H1 (cell line): ENCODE data around the gene CCDC9B. TPM values are rescaled to one million over a fixed set of nuclear protein-coding genes. Genes with fewer than 3 reads are reported as not detected.

Source experiments
- CTCF ChIA-PET: fragments of 300-600 bp; sonication (Branson Sonifier 250); formaldehyde crosslinking; loops from one replicate; lab custom pipeline; 2021; ENCODE audit not compliant: partially characterized antibody; lab: Charles Lee
- POLR2A ChIA-PET: fragments of 300-600 bp; sonication (Branson Sonifier 250); formaldehyde crosslinking; loops from one replicate; lab custom pipeline; 2021; ENCODE audit warnings: inconsistent platforms; ENCODE audit not compliant: partially characterized antibody; lab: Charles Lee
- DNase-seq, 2 experiments: peaks; one replicate each; pipeline versions ENCODE4 v3.0.0 to v3.0.0-alpha.2; 2010 to 2022; ENCODE audit warnings: low spot score in 2 of 2, low read depth in 1 of 2, mixed read lengths in 1 of 2
- FAIRE-seq: peaks from 2 replicates; lab custom pipeline; 2011; peaks lifted over from hg19 to GRCh38; lab: Jason Lieb, UNC
- H2AFZ ChIP-seq: 2 replicates; pipeline ENCODE4 v1.8.1; 2012; ENCODE audit warnings: low read length, inconsistent platforms
- H2AK5ac ChIP-seq: 2 replicates; pipeline ENCODE4 v1.6.1; 2013; ENCODE audit warnings: low read depth, low read length
- H2BK120ac ChIP-seq: replicated peaks from 2 replicates; pipeline ENCODE3; 2013; ENCODE audit warnings: low read depth, low read length, inconsistent platforms
- H2BK12ac ChIP-seq: 2 replicates; pipeline ENCODE4 v1.6.1; 2013; ENCODE audit warnings: low read depth, low read length
- H2BK15ac ChIP-seq: 2 replicates; pipeline ENCODE4 v1.6.1; 2013; ENCODE audit warnings: low read length
- H2BK20ac ChIP-seq: 2 replicates; pipeline ENCODE4 v1.6.1; 2013; ENCODE audit warnings: low read length
- H2BK5ac ChIP-seq: 2 replicates; pipeline ENCODE4 v1.6.1; 2013; ENCODE audit warnings: low read depth, low read length
- H3K14ac ChIP-seq: 2 replicates; pipeline ENCODE4 v1.6.1; 2013; ENCODE audit warnings: inconsistent platforms; ENCODE audit not compliant: insufficient read length
- H3K18ac ChIP-seq: 2 replicates; pipeline ENCODE4 v1.6.1; 2013; ENCODE audit warnings: low read length; ENCODE audit errors: extremely low read depth
- H3K23ac ChIP-seq: 2 replicates; pipeline ENCODE4 v1.6.1; 2013; ENCODE audit warnings: inconsistent platforms; ENCODE audit not compliant: insufficient read length
- H3K23me2 ChIP-seq: 2 replicates; pipeline ENCODE4 v1.6.1; 2013; ENCODE audit warnings: low read depth, low read length
- H3K27ac ChIP-seq: 2 replicates; pipeline ENCODE4 v1.6.1; 2011; ENCODE audit warnings: low read depth, low read length, inconsistent platforms
- H3K27me3 ChIP-seq, 4 experiments: replicated peaks in 1 of 4; 1 replicate in 1 of 4; 2 replicates in 3 of 4; pipeline versions ENCODE4 v1.6.1 to v1.8.1; 2011 to 2013; ENCODE audit warnings: low read length in 3 of 4, mild to moderate bottlenecking in 3 of 4, inconsistent platforms in 2 of 4, mixed read lengths in 2 of 4, moderate library complexity in 1 of 4; ENCODE audit not compliant: control insufficient read depth in 3 of 4, insufficient read depth in 3 of 4; ENCODE audit errors: extremely low read depth in 1 of 4
- H3K36me3 ChIP-seq, 4 experiments: 2 replicates each; pipeline versions ENCODE4 v1.6.1 to v1.8.1; 2011 to 2013; ENCODE audit warnings: mild to moderate bottlenecking in 4 of 4, low read length in 3 of 4, moderate library complexity in 2 of 4, control low read depth in 1 of 4, inconsistent platforms in 1 of 4; ENCODE audit not compliant: insufficient read depth in 4 of 4, control insufficient read depth in 2 of 4
- H3K4ac ChIP-seq: replicated peaks from 2 replicates; pipeline ENCODE3; 2013; ENCODE audit warnings: low read length, low read depth, mixed read lengths, inconsistent platforms; ENCODE audit not compliant: insufficient read length
- H3K4me1 ChIP-seq, 4 experiments: replicated peaks in 1 of 4; 1 replicate in 1 of 4; 2 replicates in 3 of 4; pipeline versions ENCODE4 v1.6.1 to v1.8.1; 2011 to 2013; ENCODE audit warnings: low read length in 3 of 4, inconsistent platforms in 2 of 4, mixed read lengths in 1 of 4; ENCODE audit not compliant: insufficient read depth in 4 of 4, control insufficient read depth in 3 of 4
- H3K4me2 ChIP-seq, 2 experiments: 2 replicates each; pipeline versions ENCODE4 v1.6.1 to v1.8.1; 2011 to 2013; ENCODE audit warnings: low read depth in 2 of 2, low read length in 2 of 2, control low read depth in 1 of 2, inconsistent platforms in 1 of 2, mild to moderate bottlenecking in 1 of 2; ENCODE audit not compliant: insufficient read depth in 1 of 2
- H3K4me3 ChIP-seq, 4 experiments: fragments of 200-600, 300-600 bp in 1 of 4; sonication (generic), shearing (Covaris generic), sonication (Bioruptor Twin) in 1 of 4; 2 replicates each; pipeline versions ENCODE4 v1.5.1 to v1.8.1; 2011 to 2016; ENCODE audit warnings: low read length in 4 of 4, low read depth in 3 of 4, control low read depth in 2 of 4, inconsistent platforms in 2 of 4, mild to moderate bottlenecking in 2 of 4, mixed read lengths in 1 of 4, moderate library complexity in 1 of 4; ENCODE audit not compliant: insufficient read depth in 2 of 4; ENCODE audit errors: extremely low read depth in 1 of 4
- H3K56ac ChIP-seq: replicated peaks from 2 replicates; pipeline ENCODE3; 2013; ENCODE audit warnings: low read depth, mild to moderate bottlenecking, mixed read lengths, low read length, inconsistent platforms; ENCODE audit not compliant: insufficient read length
- H3K79me1 ChIP-seq: 2 replicates; pipeline ENCODE4 v1.6.1; 2013; ENCODE audit warnings: low read depth, low read length, control low read depth
- H3K79me2 ChIP-seq, 2 experiments: 2 replicates each; pipeline versions ENCODE4 v1.6.1 to v1.8.1; 2012 to 2013; ENCODE audit warnings: low read length in 2 of 2, mild to moderate bottlenecking in 2 of 2, inconsistent platforms in 1 of 2; ENCODE audit not compliant: insufficient read depth in 2 of 2, control insufficient read depth in 1 of 2
- H3K9ac ChIP-seq, 4 experiments: replicated peaks in 1 of 4; 1 replicate in 1 of 4; 2 replicates in 3 of 4; pipeline versions ENCODE4 v1.6.1 to v1.8.1; 2011 to 2013; ENCODE audit warnings: low read depth in 3 of 4, low read length in 3 of 4, control low read depth in 2 of 4, mild to moderate bottlenecking in 2 of 4, moderate library complexity in 2 of 4, inconsistent platforms in 1 of 4; ENCODE audit errors: extremely low read depth in 1 of 4
- H3K9me3 ChIP-seq, 2 experiments: 2 replicates each; pipeline versions ENCODE4 v1.6.1 to v1.8.1; 2012 to 2013; ENCODE audit warnings: mild to moderate bottlenecking in 2 of 2, moderate library complexity in 2 of 2, control low read depth in 1 of 2, inconsistent platforms in 1 of 2, low read depth in 1 of 2, low read length in 1 of 2, mixed read lengths in 1 of 2; ENCODE audit not compliant: insufficient read depth in 2 of 2
- H4K20me1 ChIP-seq, 2 experiments: replicated peaks in 1 of 2; 2 replicates each; pipeline versions ENCODE3 to v1.8.1; 2011 to 2013; ENCODE audit warnings: inconsistent platforms in 2 of 2, low read length in 2 of 2, mild to moderate bottlenecking in 1 of 2; ENCODE audit not compliant: insufficient read depth in 2 of 2, control insufficient read depth in 1 of 2
- H4K5ac ChIP-seq: 2 replicates; pipeline ENCODE4 v1.6.1; 2013; ENCODE audit warnings: low read length, low read depth, mixed read lengths, inconsistent platforms; ENCODE audit not compliant: insufficient read length
- H4K8ac ChIP-seq: 2 replicates; pipeline ENCODE4 v1.8.0; 2013; ENCODE audit warnings: mild to moderate bottlenecking, moderate library complexity, low read length, inconsistent platforms; ENCODE audit not compliant: insufficient read depth; ENCODE audit errors: extremely low read depth
- H4K91ac ChIP-seq: replicated peaks from 2 replicates; pipeline ENCODE3; 2013; ENCODE audit warnings: low read length, mixed read lengths, inconsistent platforms; ENCODE audit not compliant: insufficient read length
- ATF3 ChIP-seq: IDR thresholded peaks from 2 replicates; pipeline ENCODE4 v1.6.1; 2011; ENCODE audit warnings: low read depth, mild to moderate bottlenecking, low read length; ENCODE audit not compliant: insufficient read depth
- CHD2 ChIP-seq: IDR thresholded peaks from 2 replicates; pipeline ENCODE4 v1.6.1; 2012; ENCODE audit warnings: low read length, improper control_type of control experiment
- E2F6 ChIP-seq: IDR thresholded peaks from 2 replicates; pipeline ENCODE4 v1.6.1; 2012; ENCODE audit warnings: inconsistent platforms
- KDM4A ChIP-seq: IDR thresholded peaks from one replicate; pipeline ENCODE4 v1.7.1; 2012; ENCODE audit warnings: low read depth, mild to moderate bottlenecking, moderate library complexity, low read length, inconsistent platforms; ENCODE audit not compliant: severe bottlenecking
- NANOG ChIP-seq: IDR thresholded peaks from 2 replicates; pipeline ENCODE4 v1.6.1; 2011; ENCODE audit warnings: low read length, low read depth, mild to moderate bottlenecking, inconsistent platforms; ENCODE audit not compliant: insufficient read depth, poor library complexity, severe bottlenecking
- PHF8 ChIP-seq: fragments of 200-600 bp; sonication (generic); conservative IDR thresholded peaks from 2 replicates; pipeline ENCODE4 v1.7.1; 2012; ENCODE audit warnings: low read depth, mild to moderate bottlenecking, inconsistent platforms, low read length, moderate library complexity
- RBBP5 ChIP-seq: IDR thresholded peaks from 2 replicates; pipeline ENCODE4 v1.7.1; 2012; ENCODE audit warnings: low read depth, mild to moderate bottlenecking, inconsistent platforms, low read length, moderate library complexity, borderline replicate concordance
- SIRT6 ChIP-seq: IDR thresholded peaks from one replicate; pipeline ENCODE4 v1.7.1; 2012; ENCODE audit warnings: low read length, inconsistent platforms
- TAF1 ChIP-seq: IDR thresholded peaks from 2 replicates; pipeline ENCODE4 v1.6.1; 2011; ENCODE audit warnings: mild to moderate bottlenecking, low read depth, low read length
- TAF7 ChIP-seq: optimal IDR thresholded peaks from 2 replicates; pipeline ENCODE3; 2011; ENCODE audit warnings: low read depth, mild to moderate bottlenecking, inconsistent platforms, low read length, moderate library complexity, borderline replicate concordance
- WGBS, 2 experiments: shearing (Covaris generic) in 1 of 2; methylation state at CpG; one replicate each; pipeline versions ENCODE4 v1.1.6 to v1.1.7; 2013 to 2015; ENCODE audit warnings: low lambda C conversion rate in 2 of 2, mixed read lengths in 2 of 2, inconsistent platforms in 1 of 2, low coverage in 1 of 2, missing lambda C conversion rate in 1 of 2; ENCODE audit not compliant: insufficient replicate concordance in 2 of 2, insufficient coverage in 1 of 2, insufficient read length in 1 of 2; ENCODE audit errors: extremely low coverage in 1 of 2, missing lambda C conversion rate in 1 of 2; 5-methylcytosine and 5-hydroxymethylcytosine counted together
- polyA plus RNA-seq, 7 experiments: library from polyadenylated mRNA; depleted of rRNA in 3 of 7; stranded (reverse) in 5 of 7; unstranded in 2 of 7; fragments of >200 nt in 5 of 7; fragments of 200-250 nt in 2 of 7; gene quantifications; 1 replicate in 5 of 7; 2 replicates in 1 of 7; 4 replicates in 1 of 7; pipeline versions ENCODE4 v1.2.1 to v1.2.3, GENCODE V29; 2011 to 2013; ENCODE audit warnings: missing spikeins in 2 of 7, mixed read lengths in 2 of 7
- total RNA-seq: library from RNA; stranded (reverse); fragmentation: NEBNext Ultra II Directional; extraction: Animal tissue kit (Norgen Biotek cat#: 25700); gene quantifications from 2 replicates; pipeline ENCODE4 v1.2.1, GENCODE V29; 2021

CCDC9B gene
- total and polyA plus RNA-seq, 2 of the 8 experiments (the other 6 are each of a cell fraction or from before 2014, with no cell fraction given), result 0.45 to 0.78 TPM

- H4K91ac ChIP-seq, result no peak overlapping the region
- no peak overlapping the region for H3K4me3 ChIP-seq
- ChIA-PET CTCF (interaction anchor here (0.6 to 23.9 kb wide), 12 partner anchors 5 to 266 kb away, joined by 3 to 584 read pairs (median 32); partner anchors contain the start of genes ANKRD63, CCDC9B, INAFM2 and PLCB2), POLR2A (interaction anchor here (0.6 to 6.0 kb wide), 5 partner anchors 9 to 33 kb away, joined by 3 to 29 read pairs (median 3); no protein-coding TSS in a partner anchor)
- H3K27me3 ChIP-seq, result peaks cover 0 to 6% (median 0%) of the 10 kb centered on the region in 4 experiments; a peak in 3 of 7 replicates
- H3K9ac ChIP-seq, result no peak overlapping the region
- no peak overlapping the region for H3K56ac ChIP-seq
- H3K4me1 ChIP-seq, result peaks cover 0 to 15% (median 13%) of the 10 kb centered on the region in 4 experiments; a peak in 5 of 7 replicates
- H2BK15ac ChIP-seq, result no peak overlapping the region
- H2AK5ac ChIP-seq, result no peak overlapping the region
- no peak for FAIRE-seq
- H4K8ac ChIP-seq, result no peak overlapping the region
- no peak overlapping the region for H3K4me2 ChIP-seq
- H3K9me3 ChIP-seq, result no peaks in the 10 kb centered on the region
- no peak overlapping the region for H2BK120ac ChIP-seq
- no peaks in the 10 kb centered on the region for H3K79me1 ChIP-seq
- H3K23me2 ChIP-seq, result no peaks in the 10 kb centered on the region; the same call in 1 of the 2 replicates
- H2AFZ ChIP-seq, result no peak overlapping the region
- H4K5ac ChIP-seq, result no peak overlapping the region
- DNase-seq, result no peak
- H3K36me3 ChIP-seq, result no peaks in the 10 kb centered on the region
- H2BK12ac ChIP-seq, result no peak overlapping the region
- 92% methylated on average over 10 of the region's 10 CpGs; no CpG with 5 or more reads in 1 of the 2 experiments for WGBS, 2 experiments
- H3K27ac ChIP-seq, result no peak overlapping the region
- H2BK5ac ChIP-seq, result no peak overlapping the region
- H3K18ac ChIP-seq, result no peak overlapping the region
- peaks cover 1 to 4% of the 10 kb centered on the region in 2 experiments for H4K20me1 ChIP-seq
- H3K23ac ChIP-seq, result no peak overlapping the region
- no peak overlapping the region for H3K14ac ChIP-seq
- H2BK20ac ChIP-seq, result no peak overlapping the region
- H3K4ac ChIP-seq, result no peak overlapping the region
- no peaks in the 10 kb centered on the region for H3K79me2 ChIP-seq
- no peak for TF ChIP-seq RBBP5
- no peak for TF ChIP-seq SIRT6
- no peak for TF ChIP-seq E2F6
- TF ChIP-seq CHD2, result no peak
- no peak for TF ChIP-seq ATF3
- no peak for TF ChIP-seq KDM4A
- TF ChIP-seq TAF1, result no peak
- TF ChIP-seq NANOG, result no peak
- no peak for TF ChIP-seq PHF8
- TF ChIP-seq TAF7, result no peak
Observed at GRCh38 chr15:40312370-40313158, 28.2 kb downstream of the CCDC9B start.
